ENCODE data around the gene TMPRSS3.

GRCh38 chr21:42341776-42342542 is 53.9 kb downstream of the TMPRSS3 start:
- TF ChIP-seq POLR2A (IDR thresholded peaks at IDR 0.05; ENCODE audit: low read depth) (no peak), CTCF (IDR thresholded peaks at IDR 0.05) (no peak), EP300 (IDR thresholded peaks at IDR 0.05) (no peak), POLR2AphosphoS5 (IDR thresholded peaks at IDR 0.05) (no peak)
